Fibroblast of skin of abdomen (primary cell): ENCODE measurements around the gene PRKN.
"Not testable (repeated sequence)": the region's sequence is repeated elsewhere in the genome, so short reads cannot be mapped to it uniquely, and the experiment has no call there.

Experiments used
- DNase-seq: peaks from one replicate; pipeline ENCODE4 v3.0.0-alpha.2; 2013

The PRKN gene

GRCh38 chr6:161830866-161831616 is 896.5 kb downstream of the PRKN start:
- DNase-seq = no peak

- no peak for DNase-seq
These were observed 898.3 kb downstream of the PRKN start for GRCh38 chr6:161829291-161829729.

GRCh38 chr6:161828355-161828754 is 899.2 kb downstream of the PRKN start:
- DNase-seq = no peak

DNA sequence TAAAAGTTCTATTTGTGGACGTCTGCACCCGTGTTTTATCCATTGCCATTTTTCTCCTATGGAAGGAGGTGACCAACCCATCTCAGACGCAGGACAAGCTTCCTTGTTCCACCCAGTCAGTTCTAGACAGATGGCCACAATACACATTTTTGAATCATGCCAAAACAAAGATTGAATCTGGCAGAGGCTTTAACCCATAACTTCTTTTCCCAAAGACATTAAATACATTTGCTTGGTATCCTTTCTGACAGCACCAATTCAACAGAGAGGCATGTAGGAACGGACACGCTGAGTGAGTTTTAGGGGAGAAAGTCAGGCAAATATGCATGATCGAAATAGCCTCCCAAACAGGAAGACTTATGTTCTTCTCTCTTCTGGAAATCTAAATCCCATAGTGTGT is 901.1 kb downstream of the PRKN start:
- DNase-seq = no peak

- DNase-seq = not testable (repeated sequence)
These were observed 905.4 kb downstream of the PRKN start for GRCh38 chr6:161822204-161822603.

DNA sequence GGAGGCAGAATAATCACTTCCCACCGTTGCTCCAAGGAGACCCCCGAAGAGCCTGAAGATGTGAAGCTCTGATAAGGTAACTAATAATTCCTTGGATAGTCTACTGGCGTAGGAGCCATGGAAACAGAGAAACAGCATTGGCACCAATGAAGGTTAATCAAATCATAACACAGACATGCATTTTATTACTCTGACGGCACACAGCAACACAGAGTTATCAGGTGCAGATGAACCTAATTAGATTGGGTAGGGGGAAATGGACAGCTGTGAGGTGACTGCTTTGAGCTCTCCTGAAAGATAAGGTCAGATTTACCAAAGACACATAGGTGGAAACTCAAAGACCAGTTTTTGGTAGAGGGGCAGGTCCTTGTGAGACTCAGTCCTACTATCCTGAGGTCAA is 909.7 kb downstream of the PRKN start:
- DNase-seq = no peak

GRCh38 chr6:161815965-161816364 is 911.6 kb downstream of the PRKN start:
- DNase-seq = no peak

GRCh38 chr6:161813156-161813555 is 914.4 kb downstream of the PRKN start:
- DNase-seq = no peak

DNA sequence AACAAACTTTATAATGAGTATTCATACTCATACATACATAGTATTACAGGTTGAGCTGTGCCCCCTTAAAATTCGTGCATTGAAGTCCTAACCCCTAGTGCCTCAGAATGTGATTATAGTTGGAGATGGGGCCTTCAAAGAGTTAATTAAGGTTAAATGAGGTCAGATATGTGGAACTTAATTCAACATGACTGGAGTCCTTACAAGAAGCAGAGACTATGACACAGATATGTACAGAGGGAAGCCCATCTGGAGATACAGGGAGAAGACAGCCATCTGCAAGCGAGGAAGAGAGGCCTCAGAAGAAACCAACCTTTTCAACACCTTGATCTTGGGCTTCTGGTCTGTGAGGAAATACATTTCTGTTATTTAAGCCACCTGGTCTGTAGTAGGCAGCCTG is 917.6 kb downstream of the PRKN start:
- DNase-seq = no peak

DNA sequence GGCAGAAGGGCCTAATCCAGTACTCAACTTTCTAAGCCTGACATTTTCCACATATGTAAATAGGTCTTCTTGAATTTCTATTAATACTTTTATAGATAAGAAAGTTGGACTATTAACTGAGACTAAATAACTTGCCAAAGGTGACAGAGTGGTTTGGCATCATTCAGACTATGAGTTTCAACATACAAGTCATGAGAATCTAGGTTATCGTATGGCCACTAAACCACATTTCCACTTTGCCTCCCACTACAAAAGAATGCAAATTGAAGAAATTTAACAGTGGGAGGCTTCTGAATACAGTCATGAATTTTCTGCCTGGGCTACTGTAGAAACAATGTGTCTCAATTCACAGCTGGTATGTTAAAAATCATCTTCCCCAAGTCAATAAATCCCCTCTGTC is 922.7 kb downstream of the PRKN start:
- peak; percentile 35 for DNase-seq

DNA sequence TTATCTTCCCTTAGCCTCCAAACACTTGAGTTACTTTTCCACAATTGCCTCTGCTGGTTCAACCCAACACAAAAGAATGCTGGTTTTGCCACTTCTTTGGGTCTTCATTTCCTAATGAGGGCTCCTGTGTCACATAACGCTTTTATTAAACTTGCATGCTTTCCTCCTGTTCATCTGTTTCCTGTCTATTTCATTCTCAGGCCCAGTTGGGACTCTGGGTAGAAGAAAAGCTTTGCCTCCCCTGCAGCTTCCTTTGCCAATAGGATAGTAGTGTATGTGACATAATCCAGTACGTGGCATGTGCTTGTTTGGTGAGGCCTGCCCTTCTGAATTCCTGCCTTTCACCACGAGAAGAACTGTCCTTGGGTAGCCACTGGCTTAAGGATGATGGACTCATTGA is 924.4 kb downstream of the PRKN start:
- no peak for DNase-seq

DNA sequence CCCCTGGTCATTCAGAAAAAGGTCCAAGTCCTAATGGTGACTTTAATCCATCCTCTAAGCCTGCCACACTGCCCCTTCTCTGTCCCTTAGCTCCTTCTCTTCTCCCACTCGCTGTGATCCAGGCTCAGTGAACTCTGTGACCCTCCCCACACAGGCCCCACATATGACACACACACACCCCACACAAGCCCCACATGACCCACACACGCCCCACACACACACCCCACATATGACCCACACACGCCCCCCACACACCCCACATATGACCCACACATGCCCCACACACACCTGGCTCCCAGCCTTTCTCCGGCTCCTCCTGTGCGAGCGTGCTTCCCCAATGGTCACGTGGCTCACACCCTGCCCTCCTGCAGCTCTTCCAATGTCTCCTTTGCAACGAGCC is 925.3 kb downstream of the PRKN start:
- DNase-seq = no peak

GRCh38 chr6:161798844-161799394 is 928.6 kb downstream of the PRKN start:
- no peak for DNase-seq

DNA sequence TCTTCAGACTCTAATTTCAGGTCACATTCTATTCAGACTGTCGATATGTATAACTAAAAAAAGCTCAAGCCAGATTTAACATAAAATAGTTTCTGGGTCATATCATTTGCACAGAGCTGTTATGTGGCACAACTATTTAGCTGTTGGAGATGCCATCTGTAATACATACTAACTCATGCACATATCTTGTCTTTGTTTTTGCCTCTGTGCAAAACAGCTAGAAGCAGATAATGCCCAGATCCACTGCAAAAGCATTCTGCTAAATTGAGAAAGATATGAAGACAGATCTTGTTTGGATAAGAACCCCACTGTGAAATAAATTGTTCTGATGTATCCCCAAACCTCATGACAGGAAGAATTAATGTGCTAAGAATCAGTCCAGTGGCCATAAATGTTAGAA is 930.9 kb downstream of the PRKN start:
- DNase-seq = no peak

- DNase-seq = no peak
These were observed 934.6 kb downstream of the PRKN start for GRCh38 chr6:161792851-161793493.

- DNase-seq = no peak
These were observed 939.0 kb downstream of the PRKN start for GRCh38 chr6:161788531-161788930.

DNA sequence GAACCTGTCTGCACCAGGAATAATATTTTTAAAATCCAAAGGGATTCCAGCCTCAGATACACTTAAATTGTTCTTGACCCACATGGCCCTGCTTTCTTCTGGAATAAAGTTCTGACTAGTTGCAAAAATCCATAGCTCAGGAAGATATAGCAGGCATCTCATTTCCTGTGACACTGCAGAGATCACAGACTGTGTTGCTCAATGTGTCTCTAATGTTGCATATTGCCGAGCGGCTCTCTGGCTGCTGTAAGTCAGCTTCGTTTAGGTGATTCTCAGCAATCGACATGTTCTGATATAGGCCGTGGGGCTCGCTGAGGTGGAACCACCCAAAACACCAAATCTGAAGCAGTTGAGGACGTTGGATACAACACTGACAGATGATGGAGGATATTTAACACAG is 955.4 kb downstream of the PRKN start:
- peak; percentile 48 for DNase-seq

DNA sequence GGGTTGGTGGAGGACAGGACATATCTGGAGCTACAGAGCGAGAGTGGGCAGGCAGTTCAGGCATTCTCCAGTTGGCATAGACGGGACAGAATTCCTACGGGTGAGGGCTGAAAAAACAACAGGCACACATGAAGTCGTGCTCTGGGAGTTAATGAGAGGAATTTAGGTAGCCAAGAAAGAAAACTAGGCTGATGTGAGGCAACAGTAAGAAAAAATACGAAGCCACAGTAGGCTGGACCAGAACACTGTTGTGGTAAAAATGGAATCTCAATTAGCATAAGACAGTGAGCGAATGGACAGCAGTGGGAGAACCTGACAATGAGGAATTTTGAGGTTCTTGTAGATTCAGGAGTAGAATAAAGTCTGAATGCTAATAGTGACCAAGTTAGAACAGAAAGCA is 965.6 kb downstream of the PRKN start:
- DNase-seq = no peak

DNA sequence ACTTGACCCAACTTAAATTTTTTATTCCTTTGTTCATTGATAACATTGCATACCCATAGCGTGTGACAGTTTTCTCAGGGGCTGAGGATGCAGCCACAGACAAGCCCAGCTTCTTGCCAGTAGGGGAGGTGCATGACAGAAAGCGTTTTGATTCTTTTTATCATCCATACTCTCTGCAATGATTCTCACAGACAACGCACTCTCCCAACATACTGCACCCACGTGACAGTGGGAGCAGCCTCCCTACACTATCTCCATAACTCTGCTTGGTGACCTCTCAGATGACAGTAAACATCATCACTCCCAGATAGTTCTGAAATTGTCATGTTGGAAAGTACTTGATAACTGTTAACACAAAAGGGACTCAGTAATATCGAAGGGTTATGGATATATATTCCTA is 972.5 kb downstream of the PRKN start:
- no peak for DNase-seq

DNA sequence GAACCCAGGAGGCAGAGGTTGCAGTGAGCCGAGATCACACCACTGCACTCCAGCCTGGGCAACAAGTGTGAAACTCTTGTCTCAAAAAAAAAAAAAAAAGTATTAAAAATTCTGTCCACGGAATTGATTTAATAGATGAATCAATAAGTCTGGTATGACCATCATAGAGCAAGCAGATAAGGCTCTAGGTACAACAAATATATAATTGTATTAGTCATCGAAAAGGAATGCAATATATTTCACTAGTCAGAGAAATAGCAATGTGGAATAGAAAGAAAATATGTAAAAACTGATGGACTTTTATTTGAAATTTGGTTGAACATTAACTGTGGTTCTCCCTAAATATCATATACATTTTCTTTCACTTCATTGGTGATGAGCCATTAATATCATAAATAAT is 976.9 kb downstream of the PRKN start:
- DNase-seq = peak; percentile 47

GRCh38 chr6:161749576-161749975 is 978.0 kb downstream of the PRKN start:
- DNase-seq = no peak

GRCh38 chr6:161748535-161749416 is 978.8 kb downstream of the PRKN start:
- peak; percentile 34 for DNase-seq

GRCh38 chr6:161747506-161747905 is 980.1 kb downstream of the PRKN start:
- no peak for DNase-seq
